ENCODE measurements around the gene ASXL3.

The ASXL3 gene

GRCh38 chr18:33611525-33612135, 33.6 kb downstream of the ASXL3 start:
- Histone ChIP-seq H3K4ac (ENCODE audit: low read depth in 1 of 2, low read length in 2 of 2) (no peak overlapping the region), H2BK15ac (ENCODE audit: low read depth, poor library complexity, severe bottlenecking) (no peak overlapping the region), H4K91ac (ENCODE audit: low read length) (no peak overlapping the region), H2AFZ (ENCODE audit: low read depth, low read length) (no peak overlapping the region), H3K23ac (ENCODE audit: low read length in 2 of 2) (no peak overlapping the region), H3K79me1 (replicated peaks; ENCODE audit: low read length, poor library complexity, severe bottlenecking) (no peaks in the 10 kb centered on the region), H3K4me1 (ENCODE audit: control insufficient read depth, insufficient read depth, low read depth, low read length) (no peaks in the 10 kb centered on the region), H3K4me3 (ENCODE audit: insufficient read depth in 1 of 2, low read depth in 1 of 2, low read length in 2 of 2) (no peak overlapping the region), H3K27me3 (ENCODE audit: control insufficient read depth in 1 of 2, insufficient read depth in 1 of 2, low read length in 2 of 2) (no peaks in the 10 kb centered on the region), H2BK120ac (ENCODE audit: low read depth, low read length) (no peak overlapping the region), H2BK12ac (ENCODE audit: low read length in 2 of 2) (no peak overlapping the region), H2AK5ac (ENCODE audit: low read length, severe bottlenecking) (no peak overlapping the region), H3K27ac (ENCODE audit: low read length, poor library complexity, severe bottlenecking) (no peak overlapping the region), H3K36me3 (ENCODE audit: control insufficient read depth in 1 of 2, insufficient read depth in 2 of 2, low read depth in 1 of 2, low read length in 2 of 2) (no peaks in the 10 kb centered on the region), H3K14ac (ENCODE audit: low read length in 2 of 2) (no peak overlapping the region), H4K8ac (ENCODE audit: low read length) (no peak overlapping the region), H3K9me3 (ENCODE audit: control insufficient read depth, low read length) (no peaks in the 10 kb centered on the region), H3K18ac (ENCODE audit: low read depth in 1 of 2, low read length in 2 of 2) (no peak overlapping the region), H3K9ac (ENCODE audit: low read length) (no peak overlapping the region), H2BK5ac (ENCODE audit: low read depth, low read length, poor library complexity, severe bottlenecking) (no peak overlapping the region), H3K4me2 (ENCODE audit: low read length, poor library complexity, severe bottlenecking) (no peak overlapping the region)
- WGBS: 95% methylated on average over 3 of the region's 3 CpGs
- no peak for DNase-seq

GRCh38 chr18:33612632-33613031, 34.6 kb downstream of the ASXL3 start:
- H3K4me2 ChIP-seq (ENCODE audit: low read length, poor library complexity, severe bottlenecking): no peak overlapping the region
- no peak overlapping the region for H4K8ac ChIP-seq (ENCODE audit: low read length)
- H2AK5ac ChIP-seq (ENCODE audit: low read length, severe bottlenecking): no peak overlapping the region
- 94% methylated on average over 3 of the region's 3 CpGs for WGBS
- no peak overlapping the region for H3K4ac ChIP-seq (ENCODE audit: low read depth in 1 of 2, low read length in 2 of 2)
- H3K18ac ChIP-seq (ENCODE audit: low read depth in 1 of 2, low read length in 2 of 2): no peak overlapping the region
- no peak overlapping the region for H2BK15ac ChIP-seq (ENCODE audit: low read depth, poor library complexity, severe bottlenecking)
- no peaks in the 10 kb centered on the region for H3K36me3 ChIP-seq (ENCODE audit: control insufficient read depth in 1 of 2, insufficient read depth in 2 of 2, low read depth in 1 of 2, low read length in 2 of 2)
- no peaks in the 10 kb centered on the region for H3K79me1 ChIP-seq (replicated peaks; ENCODE audit: low read length, poor library complexity, severe bottlenecking)
- H2BK5ac ChIP-seq (ENCODE audit: low read depth, low read length, poor library complexity, severe bottlenecking): no peak overlapping the region
- no peak for DNase-seq
- H3K9ac ChIP-seq (ENCODE audit: low read length): no peak overlapping the region
- no peak overlapping the region for H2AFZ ChIP-seq (ENCODE audit: low read depth, low read length)
- no peak overlapping the region for H3K27ac ChIP-seq (ENCODE audit: low read length, poor library complexity, severe bottlenecking)
- no peak overlapping the region for H2BK12ac ChIP-seq (ENCODE audit: low read length in 2 of 2)
- no peak overlapping the region for H3K4me3 ChIP-seq (ENCODE audit: insufficient read depth in 1 of 2, low read depth in 1 of 2, low read length in 2 of 2)
- no peak overlapping the region for H2BK120ac ChIP-seq (ENCODE audit: low read depth, low read length)
- H3K23ac ChIP-seq (ENCODE audit: low read length in 2 of 2): no peak overlapping the region
- H3K9me3 ChIP-seq (ENCODE audit: control insufficient read depth, low read length): no peaks in the 10 kb centered on the region
- H3K27me3 ChIP-seq (ENCODE audit: control insufficient read depth in 1 of 2, insufficient read depth in 1 of 2, low read length in 2 of 2): no peaks in the 10 kb centered on the region
- H3K4me1 ChIP-seq (ENCODE audit: control insufficient read depth, insufficient read depth, low read depth, low read length): no peaks in the 10 kb centered on the region
- H4K91ac ChIP-seq (ENCODE audit: low read length): no peak overlapping the region
- H3K14ac ChIP-seq (ENCODE audit: low read length in 2 of 2): no peak overlapping the region

GRCh38 chr18:33616556-33616955, 38.5 kb downstream of the ASXL3 start:
- H2BK120ac ChIP-seq (ENCODE audit: low read depth, low read length): no peak overlapping the region
- no peaks in the 10 kb centered on the region for H3K9me3 ChIP-seq (ENCODE audit: control insufficient read depth, low read length)
- H2BK15ac ChIP-seq (ENCODE audit: low read depth, poor library complexity, severe bottlenecking): no peak overlapping the region
- no peak overlapping the region for H4K8ac ChIP-seq (ENCODE audit: low read length)
- no peak for DNase-seq
- 96% methylated on average over 2 of the region's 3 CpGs for WGBS
- no peak overlapping the region for H3K4ac ChIP-seq (ENCODE audit: low read depth in 1 of 2, low read length in 2 of 2)
- no peak overlapping the region for H3K18ac ChIP-seq (ENCODE audit: low read depth in 1 of 2, low read length in 2 of 2)
- H3K14ac ChIP-seq (ENCODE audit: low read length in 2 of 2): no peak overlapping the region
- H4K91ac ChIP-seq (ENCODE audit: low read length): no peak overlapping the region
- H2AK5ac ChIP-seq (ENCODE audit: low read length, severe bottlenecking): no peak overlapping the region
- no peaks in the 10 kb centered on the region for H3K79me1 ChIP-seq (replicated peaks; ENCODE audit: low read length, poor library complexity, severe bottlenecking)
- no peaks in the 10 kb centered on the region for H3K36me3 ChIP-seq (ENCODE audit: control insufficient read depth in 1 of 2, insufficient read depth in 2 of 2, low read depth in 1 of 2, low read length in 2 of 2)
- no peak overlapping the region for H2AFZ ChIP-seq (ENCODE audit: low read depth, low read length)
- H3K27me3 ChIP-seq (ENCODE audit: control insufficient read depth in 1 of 2, insufficient read depth in 1 of 2, low read length in 2 of 2): no peaks in the 10 kb centered on the region
- no peaks in the 10 kb centered on the region for H3K4me1 ChIP-seq (ENCODE audit: control insufficient read depth, insufficient read depth, low read depth, low read length)
- H2BK5ac ChIP-seq (ENCODE audit: low read depth, low read length, poor library complexity, severe bottlenecking): no peak overlapping the region
- no peak overlapping the region for H3K4me2 ChIP-seq (ENCODE audit: low read length, poor library complexity, severe bottlenecking)
- H3K4me3 ChIP-seq (ENCODE audit: insufficient read depth in 1 of 2, low read depth in 1 of 2, low read length in 2 of 2): no peak overlapping the region
- H2BK12ac ChIP-seq (ENCODE audit: low read length in 2 of 2): no peak overlapping the region
- no peak overlapping the region for H3K23ac ChIP-seq (ENCODE audit: low read length in 2 of 2)
- no peak overlapping the region for H3K9ac ChIP-seq (ENCODE audit: low read length)
- H3K27ac ChIP-seq (ENCODE audit: low read length, poor library complexity, severe bottlenecking): no peak overlapping the region

- Histone ChIP-seq H2BK15ac (ENCODE audit: low read depth, poor library complexity, severe bottlenecking) (no peak overlapping the region), H3K4me3 (ENCODE audit: insufficient read depth in 1 of 2, low read depth in 1 of 2, low read length in 2 of 2) (no peak overlapping the region), H4K8ac (ENCODE audit: low read length) (no peak overlapping the region), H2AK5ac (ENCODE audit: low read length, severe bottlenecking) (no peak overlapping the region), H3K4ac (ENCODE audit: low read depth in 1 of 2, low read length in 2 of 2) (no peak overlapping the region), H3K18ac (ENCODE audit: low read depth in 1 of 2, low read length in 2 of 2) (no peak overlapping the region), H3K9ac (ENCODE audit: low read length) (no peak overlapping the region), H3K14ac (ENCODE audit: low read length in 2 of 2) (no peak overlapping the region), H3K4me2 (ENCODE audit: low read length, poor library complexity, severe bottlenecking) (no peak overlapping the region), H2AFZ (ENCODE audit: low read depth, low read length) (no peak overlapping the region), H3K27me3 (ENCODE audit: control insufficient read depth in 1 of 2, insufficient read depth in 1 of 2, low read length in 2 of 2) (no peaks in the 10 kb centered on the region), H3K79me1 (replicated peaks; ENCODE audit: low read length, poor library complexity, severe bottlenecking) (no peaks in the 10 kb centered on the region), H3K27ac (ENCODE audit: low read length, poor library complexity, severe bottlenecking) (no peak overlapping the region), H2BK120ac (ENCODE audit: low read depth, low read length) (no peak overlapping the region), H2BK5ac (ENCODE audit: low read depth, low read length, poor library complexity, severe bottlenecking) (no peak overlapping the region), H3K4me1 (ENCODE audit: control insufficient read depth, insufficient read depth, low read depth, low read length) (no peaks in the 10 kb centered on the region), H3K23ac (ENCODE audit: low read length in 2 of 2) (no peak overlapping the region), H4K91ac (ENCODE audit: low read length) (no peak overlapping the region), H3K9me3 (ENCODE audit: control insufficient read depth, low read length) (no peaks in the 10 kb centered on the region), H2BK12ac (ENCODE audit: low read length in 2 of 2) (no peak overlapping the region), H3K36me3 (ENCODE audit: control insufficient read depth in 1 of 2, insufficient read depth in 2 of 2, low read depth in 1 of 2, low read length in 2 of 2) (no peaks in the 10 kb centered on the region)
- 91% methylated on average over 3 of the region's 3 CpGs for WGBS
- DNase-seq: no peak
Observed at GRCh38 chr18:33627114-33627513, 49.1 kb downstream of the ASXL3 start.

Data from mesenchymal stem cell (in vitro differentiated cells and primary cell).